Placental pericyte (primary cell): Measurements from ENCODE around the gene FSTL4. TPM values are rescaled to one million over a fixed set of nuclear protein-coding genes. Genes with fewer than 3 reads are reported as not detected.

Experiments used
- small RNA-seq: library from RNA; depleted of rRNA; stranded (forward); fragments of <200 nt; gene quantifications from one replicate; pipeline ENCODE3, GENCODE V24; 2012; ENCODE audit warnings: low replicate concordance
- total RNA-seq: library from RNA; depleted of rRNA; stranded (reverse); fragments of >200 nt; gene quantifications from 2 replicates; pipeline ENCODE4 v1.2.3, GENCODE V29; 2012

Gene FSTL4
- total RNA-seq = under 0.01 and 0.14 TPM in 2 replicates

DNA sequence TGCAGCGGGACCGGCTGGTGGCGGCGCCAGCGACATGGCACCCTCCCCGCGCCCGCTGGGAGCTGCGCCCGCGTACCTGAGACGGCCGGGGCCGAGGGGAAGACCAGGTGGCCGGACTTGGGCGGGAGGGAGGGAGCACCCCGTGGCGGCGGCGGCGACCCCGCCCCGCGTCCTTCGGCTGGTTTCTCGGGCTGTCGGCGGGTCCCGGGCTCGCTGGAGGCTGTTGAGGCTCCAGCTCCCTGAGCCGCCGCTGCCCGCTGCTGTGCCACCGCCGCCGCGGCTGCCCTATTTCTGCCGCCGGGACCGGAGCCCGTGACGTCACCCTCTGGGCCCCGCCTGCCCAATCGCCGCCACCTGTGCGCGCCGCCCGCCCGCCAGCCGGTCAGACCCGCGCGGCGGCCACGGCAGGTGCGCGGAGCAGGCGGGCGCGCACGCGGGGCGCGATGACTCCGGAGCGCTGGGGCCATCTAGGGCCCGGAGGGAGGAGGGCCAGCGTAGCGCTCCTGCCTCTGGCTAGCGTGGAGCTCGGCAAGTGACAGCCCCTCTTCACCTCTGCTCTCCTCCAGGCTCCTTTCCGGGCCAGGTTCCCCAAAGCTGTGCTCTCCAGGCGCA lies at the start of gene FSTL4:
TSS of gene FSTL4 (minus strand) at position 293 of the 612 bp plus-strand sequence.

Small RNA genes lying within 50 kb of the gene (small RNA-seq; reads per million reads assigned to genes)
- gene MIR1289-2 = not detected
